H9 (cell line): ENCODE measurements around the gene RRBP1. TPM values are rescaled to one million over a fixed set of nuclear protein-coding genes. Genes with fewer than 3 reads are reported as not detected.

Experiments
- DNase-seq: peaks from one replicate; pipeline ENCODE4 v3.0.0-alpha.2; 2017
- H2AFZ ChIP-seq: one replicate; pipeline ENCODE4 v1.6.1; 2013; ENCODE audit warnings: mild to moderate bottlenecking, low read length, control low read depth, moderate library complexity
- H2AK5ac ChIP-seq: 2 replicates; pipeline ENCODE4 v1.6.1; 2013; ENCODE audit warnings: low read length, control low read depth, mixed read lengths; ENCODE audit not compliant: insufficient read length
- H2BK120ac ChIP-seq: one replicate; pipeline ENCODE4 v1.6.1; 2013; ENCODE audit warnings: low read depth, mild to moderate bottlenecking, low read length, control low read depth, inconsistent platforms; ENCODE audit not compliant: poor library complexity, severe bottlenecking
- H2BK12ac ChIP-seq: 2 replicates; pipeline ENCODE4 v1.6.1; 2013; ENCODE audit warnings: low read length, control low read depth, mixed read lengths, low read depth; ENCODE audit not compliant: insufficient read length
- H2BK15ac ChIP-seq: 2 replicates; pipeline ENCODE4 v1.6.1; 2013; ENCODE audit warnings: low read depth, low read length, control low read depth
- H2BK20ac ChIP-seq: one replicate; pipeline ENCODE4 v1.6.1; 2013; ENCODE audit warnings: low read depth, mild to moderate bottlenecking, low read length, control low read depth, inconsistent platforms; ENCODE audit not compliant: poor library complexity, severe bottlenecking
- H2BK5ac ChIP-seq: 2 replicates; pipeline ENCODE4 v1.6.1; 2013; ENCODE audit warnings: low read length, control low read depth, mixed read lengths; ENCODE audit not compliant: insufficient read length
- H3K14ac ChIP-seq: 2 replicates; pipeline ENCODE4 v1.6.1; 2013; ENCODE audit warnings: low read length, control low read depth; ENCODE audit not compliant: insufficient read depth
- H3K18ac ChIP-seq: 2 replicates; pipeline ENCODE4 v1.6.1; 2013; ENCODE audit warnings: low read depth, mild to moderate bottlenecking, mixed read lengths, low read length, control low read depth; ENCODE audit not compliant: insufficient read length
- H3K23ac ChIP-seq: 2 replicates; pipeline ENCODE4 v1.6.1; 2013; ENCODE audit warnings: low read length, control low read depth, mixed read lengths, low read depth; ENCODE audit not compliant: insufficient read length
- H3K23me2 ChIP-seq: 2 replicates; pipeline ENCODE4 v1.6.1; 2013; ENCODE audit warnings: low read depth, mild to moderate bottlenecking, mixed read lengths, low read length, control low read depth; ENCODE audit not compliant: insufficient read length, poor library complexity, severe bottlenecking
- H3K27ac ChIP-seq: 2 replicates; pipeline ENCODE4 v1.5.1; 2013; ENCODE audit warnings: low read length, control low read depth, mixed read lengths, low read depth; ENCODE audit not compliant: insufficient read length
- H3K27me3 ChIP-seq: 2 replicates; pipeline ENCODE4 v1.6.1; 2013; ENCODE audit warnings: low read length, control low read depth, inconsistent platforms; ENCODE audit not compliant: insufficient read depth
- H3K4ac ChIP-seq: 2 replicates; pipeline ENCODE4 v1.6.1; 2013; ENCODE audit warnings: low read depth, mild to moderate bottlenecking, control low read depth, inconsistent platforms, low read length, moderate library complexity
- H3K4me1 ChIP-seq: 2 replicates; pipeline ENCODE4 v1.6.1; 2013; ENCODE audit warnings: low read length, control low read depth, inconsistent platforms; ENCODE audit not compliant: insufficient read depth
- H3K4me2 ChIP-seq: 2 replicates; pipeline ENCODE4 v1.6.1; 2013; ENCODE audit warnings: low read length, control low read depth, mixed read lengths; ENCODE audit not compliant: insufficient read length, insufficient read depth
- H3K56ac ChIP-seq: 2 replicates; pipeline ENCODE4 v1.6.1; 2013; ENCODE audit warnings: low read depth, mild to moderate bottlenecking, mixed read lengths, low read length, control low read depth; ENCODE audit not compliant: insufficient read length
- H3K79me1 ChIP-seq: 2 replicates; pipeline ENCODE4 v1.6.1; 2013; ENCODE audit warnings: low read depth, mild to moderate bottlenecking, moderate library complexity, low read length, control low read depth, inconsistent platforms; ENCODE audit not compliant: insufficient read depth, poor library complexity, severe bottlenecking
- H3K79me2 ChIP-seq: 2 replicates; pipeline ENCODE4 v1.6.1; 2013; ENCODE audit warnings: low read length, control low read depth, inconsistent platforms; ENCODE audit not compliant: insufficient read depth
- H3K9ac ChIP-seq: 2 replicates; pipeline ENCODE4 v1.6.1; 2013; ENCODE audit warnings: low read length, control low read depth, mixed read lengths; ENCODE audit not compliant: insufficient read length; ENCODE audit errors: extremely low read depth
- H3K9me3 ChIP-seq: one replicate; pipeline ENCODE4 v1.6.1; 2013; ENCODE audit warnings: low read depth, low read length, inconsistent platforms; ENCODE audit not compliant: control insufficient read depth
- H3T11ph ChIP-seq: one replicate; pipeline ENCODE4 v1.6.1; 2013; ENCODE audit warnings: mild to moderate bottlenecking, low read length, control low read depth, inconsistent platforms
- H4K20me1 ChIP-seq: one replicate; pipeline ENCODE4 v1.6.1; 2013; ENCODE audit not compliant: control insufficient read depth, insufficient read length, insufficient read depth
- H4K5ac ChIP-seq: 2 replicates; pipeline ENCODE4 v1.6.1; 2013; ENCODE audit warnings: low read depth, mild to moderate bottlenecking, mixed read lengths, low read length, control low read depth; ENCODE audit not compliant: insufficient read length
- H4K8ac ChIP-seq: replicated peaks from 2 replicates; pipeline ENCODE4 v1.6.1; 2013; ENCODE audit warnings: low read length, control low read depth, mixed read lengths, low read depth; ENCODE audit not compliant: insufficient read length
- H4K91ac ChIP-seq: 2 replicates; pipeline ENCODE4 v1.6.1; 2013; ENCODE audit warnings: low read depth, mild to moderate bottlenecking, moderate library complexity, mixed read lengths, low read length, control low read depth; ENCODE audit not compliant: insufficient read length
- H3K27ac Mint-ChIP-seq, 3 experiments: 2 replicates in 2 of 3; 3 replicates in 1 of 3; pipeline ENCODE4 v1.8.0; 2020 to 2021; ENCODE audit warnings: mixed read lengths in 3 of 3, mild to moderate bottlenecking in 1 of 3, moderate library complexity in 1 of 3
- H3K27me3 Mint-ChIP-seq: 2 replicates; pipeline ENCODE4 v1.8.0; 2021; ENCODE audit warnings: low read depth, mild to moderate bottlenecking, moderate library complexity, mixed read lengths
- H3K36me3 Mint-ChIP-seq, 3 experiments: 2 replicates in 2 of 3; 3 replicates in 1 of 3; pipeline ENCODE4 v1.8.0; 2020 to 2021; ENCODE audit warnings: low read depth in 3 of 3, mixed read lengths in 3 of 3; ENCODE audit not compliant: insufficient read depth in 1 of 3
- H3K4me1 Mint-ChIP-seq, 2 experiments: 2 replicates each; pipeline ENCODE4 v1.8.0; 2020; ENCODE audit warnings: mixed read lengths in 2 of 2
- H3K4me3 Mint-ChIP-seq, 2 experiments: 2 replicates in 1 of 2; 3 replicates in 1 of 2; pipeline ENCODE4 v1.8.0; 2020 to 2021; ENCODE audit warnings: mild to moderate bottlenecking in 2 of 2, mixed read lengths in 2 of 2, moderate library complexity in 1 of 2
- H3K9me3 Mint-ChIP-seq, 2 experiments: 2 replicates in 1 of 2; 3 replicates in 1 of 2; pipeline ENCODE4 v1.8.0; 2020; ENCODE audit warnings: mild to moderate bottlenecking in 2 of 2, mixed read lengths in 2 of 2, moderate library complexity in 1 of 2
- WGBS: extraction: QIAGEN DNeasy Blood & Tissue Kit; methylation state at CpG from one replicate; pipeline ENCODE4 v1.1.7; 2013; ENCODE audit warnings: missing lambda C conversion rate, low lambda C conversion rate, mixed read lengths; ENCODE audit not compliant: insufficient read length; ENCODE audit errors: extremely low coverage; 5-methylcytosine and 5-hydroxymethylcytosine counted together
- total RNA-seq: library from RNA; stranded (reverse); gene quantifications from 2 replicates; pipeline ENCODE4 v1.2.1, GENCODE V29; 2021
- TF ChIP-seq, protein P1 (sequence below): fragments of 200-600 bp; sonication (generic); conservative IDR thresholded peaks from 3 replicates; pipeline ENCODE4 v1.8.0; 2021; ENCODE audit warnings: antibody characterized with exemption, mild to moderate bottlenecking

Gene RRBP1
- total RNA-seq, 1 experiment from 2014 or later: 97.8 TPM

DNA sequence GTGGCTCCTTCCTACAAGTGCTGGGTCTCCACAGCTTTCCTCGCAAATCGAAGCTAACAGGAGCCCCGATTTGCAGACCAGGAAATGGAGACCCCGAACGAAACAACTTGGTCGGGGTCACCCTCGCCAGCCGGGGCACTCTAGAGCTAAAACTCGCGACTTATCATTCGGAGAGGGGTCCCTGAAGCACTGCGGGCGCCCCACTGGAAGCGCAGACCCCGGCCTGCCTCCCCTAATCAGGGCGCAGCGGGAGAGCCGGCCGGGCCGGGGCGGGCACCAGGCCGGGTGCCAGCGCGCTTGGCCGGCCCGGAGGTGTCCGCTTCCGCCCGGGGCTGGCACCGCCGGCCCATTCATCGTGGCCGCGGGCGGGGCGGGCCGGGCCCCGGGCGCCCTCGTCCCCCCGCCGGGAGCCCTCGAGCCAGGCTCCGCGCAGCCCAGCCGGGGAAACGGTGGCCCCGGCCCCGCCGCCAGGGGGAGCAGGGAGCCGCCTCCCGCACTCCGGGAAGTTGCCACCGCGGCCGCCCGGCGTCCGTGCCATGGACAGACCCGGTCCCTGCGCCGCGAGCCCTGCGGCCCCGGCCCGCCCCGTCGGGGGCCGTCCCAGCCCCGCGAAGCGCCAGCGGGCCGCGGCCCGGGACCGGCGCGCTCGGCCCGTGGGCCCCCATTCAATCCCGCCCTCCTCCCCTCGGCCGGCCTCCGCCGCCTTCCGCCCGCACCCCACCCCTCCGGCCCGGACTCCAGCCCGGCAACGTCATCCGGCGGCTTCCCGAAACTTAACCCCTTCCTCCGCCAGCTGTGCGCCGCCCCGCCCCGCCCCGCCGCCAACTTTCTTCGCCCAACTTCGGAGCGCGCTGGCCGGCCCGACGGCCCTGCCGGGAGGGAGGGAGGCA lies 961 bp downstream of the RRBP1 start:
- H3K18ac ChIP-seq: no peak overlapping the region
- peaks cover 9% of the 10 kb centered on the region for H3K23me2 ChIP-seq
- no peak overlapping the region for H4K5ac ChIP-seq
- no peak overlapping the region for H3K23ac ChIP-seq
- H4K20me1 ChIP-seq: no peaks in the 10 kb centered on the region
- Mint-ChIP-seq H3K27me3 (peaks cover 19% of the 10 kb centered on the region), H3K4me1 (peaks cover 28 to 38% of the 10 kb centered on the region in 2 experiments), H3K4me3 (peak overlapping the region; percentile 83 to 91), H3K27ac (peak overlapping the region in 2 of 3 experiments; percentile 55 to 61; a peak in 3 of 7 replicates), H3K9me3 (peaks cover 0 to 1% of the 10 kb centered on the region in 2 experiments; a peak in 1 of 5 replicates), H3K36me3 (peaks cover 13 to 32% (median 25%) of the 10 kb centered on the region in 3 experiments)
- no peaks in the 10 kb centered on the region for H3K27me3 ChIP-seq
- H3K27ac ChIP-seq: no peak overlapping the region
- H3K9me3 ChIP-seq: no peaks in the 10 kb centered on the region
- peaks cover 5% of the 10 kb centered on the region for H3K79me1 ChIP-seq
- no CpG with 5 or more reads among the region's 110 CpGs for WGBS
- H2BK15ac ChIP-seq: no peak overlapping the region
- TF ChIP-seq, protein P1, sequence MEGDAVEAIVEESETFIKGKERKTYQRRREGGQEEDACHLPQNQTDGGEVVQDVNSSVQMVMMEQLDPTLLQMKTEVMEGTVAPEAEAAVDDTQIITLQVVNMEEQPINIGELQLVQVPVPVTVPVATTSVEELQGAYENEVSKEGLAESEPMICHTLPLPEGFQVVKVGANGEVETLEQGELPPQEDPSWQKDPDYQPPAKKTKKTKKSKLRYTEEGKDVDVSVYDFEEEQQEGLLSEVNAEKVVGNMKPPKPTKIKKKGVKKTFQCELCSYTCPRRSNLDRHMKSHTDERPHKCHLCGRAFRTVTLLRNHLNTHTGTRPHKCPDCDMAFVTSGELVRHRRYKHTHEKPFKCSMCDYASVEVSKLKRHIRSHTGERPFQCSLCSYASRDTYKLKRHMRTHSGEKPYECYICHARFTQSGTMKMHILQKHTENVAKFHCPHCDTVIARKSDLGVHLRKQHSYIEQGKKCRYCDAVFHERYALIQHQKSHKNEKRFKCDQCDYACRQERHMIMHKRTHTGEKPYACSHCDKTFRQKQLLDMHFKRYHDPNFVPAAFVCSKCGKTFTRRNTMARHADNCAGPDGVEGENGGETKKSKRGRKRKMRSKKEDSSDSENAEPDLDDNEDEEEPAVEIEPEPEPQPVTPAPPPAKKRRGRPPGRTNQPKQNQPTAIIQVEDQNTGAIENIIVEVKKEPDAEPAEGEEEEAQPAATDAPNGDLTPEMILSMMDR: peak; percentile 64; the same call in 2 of the 3 replicates
- H2BK120ac ChIP-seq: no peak overlapping the region
- no peak overlapping the region for H4K91ac ChIP-seq
- H3K79me2 ChIP-seq: peaks cover 16% of the 10 kb centered on the region
- peak; percentile 80 for DNase-seq
- H3T11ph ChIP-seq: no peak overlapping the region
- no peak overlapping the region for H4K8ac ChIP-seq
- peak overlapping the region; percentile 11 for H3K9ac ChIP-seq
- no peak overlapping the region for H2AK5ac ChIP-seq
- no peak overlapping the region for H2BK20ac ChIP-seq
- no peak overlapping the region for H2BK12ac ChIP-seq
- no peak overlapping the region for H3K14ac ChIP-seq
- H2AFZ ChIP-seq: no peak overlapping the region
- peaks cover 6% of the 10 kb centered on the region; the same call in 1 of the 2 replicates for H3K4me1 ChIP-seq
- peak overlapping the region; percentile 69 for H3K4me2 ChIP-seq
- no peak overlapping the region for H2BK5ac ChIP-seq
- no peak overlapping the region for H3K4ac ChIP-seq
- no peak overlapping the region for H3K56ac ChIP-seq
